WTC11 (cell line): ENCODE results near the gene GATD1. TPM values are rescaled to one million over a fixed set of nuclear protein-coding genes. Genes with fewer than 3 reads are reported as not detected.

Source experiments
- ATAC-seq: fragments of 200-7000 bp; cut with Tn5 transposase; 2 replicates; pipeline ENCODE4 v1.10.0; 2021; ENCODE audit warnings: mild to moderate bottlenecking, moderate library complexity
- CTCF ChIA-PET: fragments of 300-600 bp; sonication (Branson Sonifier 250); formaldehyde crosslinking; loops from one replicate; lab custom pipeline; 2021; ENCODE audit warnings: antibody characterized with exemption; lab: Charles Lee
- POLR2A ChIA-PET: fragments of 350-600 bp; sonication (Branson Sonifier 250); formaldehyde crosslinking; loops from one replicate; lab custom pipeline; 2021; ENCODE audit warnings: antibody characterized with exemption; lab: Charles Lee
- DNase-seq: peaks from one replicate; pipeline ENCODE4 v3.0.0; 2021; ENCODE audit warnings: low spot score
- H3K27ac Mint-ChIP-seq: 2 replicates; pipeline ENCODE4 v1.8.0; 2021; ENCODE audit warnings: mixed read lengths
- H3K27me3 Mint-ChIP-seq: 2 replicates; pipeline ENCODE4 v1.8.0; 2021; ENCODE audit warnings: low read depth, mild to moderate bottlenecking, moderate library complexity, mixed read lengths
- H3K36me3 Mint-ChIP-seq: 2 replicates; pipeline ENCODE4 v1.8.0; 2021; ENCODE audit warnings: mixed read lengths
- H3K4me1 Mint-ChIP-seq: 2 replicates; pipeline ENCODE4 v1.8.0; 2022; ENCODE audit warnings: mixed read lengths
- H3K4me3 Mint-ChIP-seq: 2 replicates; pipeline ENCODE4 v1.8.0; 2021; ENCODE audit warnings: mild to moderate bottlenecking, moderate library complexity, mixed read lengths
- H3K9me3 Mint-ChIP-seq: 2 replicates; pipeline ENCODE4 v1.8.0; 2021; ENCODE audit warnings: mixed read lengths
- CREM ChIP-seq: sonication (generic); formaldehyde crosslinking; IDR thresholded peaks from 2 replicates; pipeline ENCODE4 v1.8.1; 2022; ENCODE audit warnings: mild to moderate bottlenecking, missing genetic modification reagents, moderate library complexity
- ESRRA ChIP-seq: sonication (generic); formaldehyde crosslinking; IDR thresholded peaks from 2 replicates; pipeline ENCODE4 v1.8.1; 2022; ENCODE audit warnings: mild to moderate bottlenecking, missing genetic modification reagents, borderline replicate concordance
- FOXJ3 ChIP-seq: sonication (generic); formaldehyde crosslinking; IDR thresholded peaks from 2 replicates; pipeline ENCODE4 v1.9.0; 2021; ENCODE audit warnings: missing genetic modification reagents, mild to moderate bottlenecking, borderline replicate concordance
- GRHL2 ChIP-seq: fragments of 250-450 bp; sonication (Bioruptor Pico); IDR thresholded peaks from 2 replicates; pipeline ENCODE4 v1.8.0; 2022; ENCODE audit warnings: mild to moderate bottlenecking, moderate library complexity; ENCODE audit not compliant: insufficient replicate concordance, severe bottlenecking
- MXD4 ChIP-seq: fragments of 250-450 bp; sonication (Bioruptor Pico); IDR thresholded peaks from 2 replicates; pipeline ENCODE4 v1.8.0; 2021; ENCODE audit warnings: mild to moderate bottlenecking, moderate library complexity, borderline replicate concordance
- NR2C2 ChIP-seq: sonication (generic); formaldehyde crosslinking; IDR thresholded peaks from 2 replicates; pipeline ENCODE4 v1.8.0; 2022; ENCODE audit warnings: mild to moderate bottlenecking, missing genetic modification reagents
- PREB ChIP-seq: sonication (generic); formaldehyde crosslinking; IDR thresholded peaks from 2 replicates; pipeline ENCODE4 v1.8.1; 2022; ENCODE audit warnings: mild to moderate bottlenecking, missing genetic modification reagents, moderate library complexity, borderline replicate concordance
- SMAD4 ChIP-seq: sonication (generic); formaldehyde crosslinking; IDR thresholded peaks from 2 replicates; pipeline ENCODE4 v1.8.0; 2022; ENCODE audit warnings: mild to moderate bottlenecking, missing genetic modification reagents
- USF1 ChIP-seq: sonication (generic); formaldehyde crosslinking; IDR thresholded peaks from 2 replicates; pipeline ENCODE4 v1.8.0; 2022; ENCODE audit warnings: mild to moderate bottlenecking, missing genetic modification reagents
- ZBTB21 ChIP-seq: sonication (generic); formaldehyde crosslinking; IDR thresholded peaks from 2 replicates; pipeline ENCODE4 v1.8.1; 2023; ENCODE audit warnings: mild to moderate bottlenecking, missing genetic modification reagents, borderline replicate concordance
- ZNF219 ChIP-seq: sonication (generic); formaldehyde crosslinking; IDR thresholded peaks from 2 replicates; pipeline ENCODE4 v1.8.0; 2023; ENCODE audit warnings: missing genetic modification reagents, mild to moderate bottlenecking, borderline replicate concordance
- ZNF416 ChIP-seq: fragments of 250-450 bp; sonication (Bioruptor Pico); IDR thresholded peaks from 2 replicates; pipeline ENCODE4 v1.9.0; 2021; ENCODE audit warnings: mild to moderate bottlenecking, inconsistent platforms
- ZSCAN18 ChIP-seq: fragments of 250-450 bp; sonication (Bioruptor Pico); IDR thresholded peaks from 2 replicates; pipeline ENCODE4 v2.1.2; 2022; ENCODE audit warnings: mild to moderate bottlenecking, moderate library complexity
- total RNA-seq: library from RNA; stranded (reverse); gene quantifications from 3 replicates; pipeline ENCODE4 v1.2.3, GENCODE V29; 2021
- TF ChIP-seq, protein P1 (sequence below): fragments of 250-450 bp; sonication (Bioruptor Pico); IDR thresholded peaks from 2 replicates; pipeline ENCODE4 v1.9.0; 2021; ENCODE audit warnings: moderate library complexity, mild to moderate bottlenecking, inconsistent platforms, borderline replicate concordance
- TF ChIP-seq, protein P2 (sequence below): sonication (generic); formaldehyde crosslinking; IDR thresholded peaks from 2 replicates; pipeline ENCODE4 v1.8.0; 2023; ENCODE audit warnings: missing genetic modification reagents, mild to moderate bottlenecking, borderline replicate concordance
- TF ChIP-seq, protein P3 (sequence below): fragments of 250-450 bp; sonication (Bioruptor Pico); IDR thresholded peaks from 2 replicates; pipeline ENCODE4 v1.9.0; 2021; ENCODE audit warnings: mild to moderate bottlenecking, borderline replicate concordance
- TF ChIP-seq, protein P4 (sequence below): fragments of 250-450 bp; sonication (Bioruptor Pico); IDR thresholded peaks from 2 replicates; pipeline ENCODE4 v1.8.0; 2021; ENCODE audit warnings: mild to moderate bottlenecking

Gene GATD1
- total RNA-seq, 1 experiment from 2014 or later: 87.6 TPM

GRCh38 chr11:769887-770641, 7.2 kb downstream of the GATD1 start:
- H3K4me1 Mint-ChIP-seq: no peaks in the 10 kb centered on the region
- ATAC-seq: no peak
- CTCF ChIA-PET: no interaction called here
- DNase-seq: no peak
- peaks cover 19% of the 10 kb centered on the region for H3K36me3 Mint-ChIP-seq
- TF ChIP-seq, protein P1, sequence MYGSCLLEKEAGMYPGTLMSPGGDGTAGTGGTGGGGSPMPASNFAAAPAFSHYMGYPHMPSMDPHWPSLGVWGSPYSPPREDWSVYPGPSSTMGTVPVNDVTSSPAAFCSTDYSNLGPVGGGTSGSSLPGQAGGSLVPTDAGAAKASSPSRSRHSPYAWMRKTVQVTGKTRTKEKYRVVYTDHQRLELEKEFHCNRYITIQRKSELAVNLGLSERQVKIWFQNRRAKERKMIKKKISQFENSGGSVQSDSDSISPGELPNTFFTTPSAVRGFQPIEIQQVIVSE (CRISPR knock-in tag): no peak
- TF ChIP-seq SMAD4 (CRISPR knock-in tag) (no peak), PREB (CRISPR knock-in tag) (no peak), GRHL2 (CRISPR knock-in tag) (no peak), ZSCAN18 (CRISPR knock-in tag) (no peak), ESRRA (CRISPR knock-in tag) (no peak)
- TF ChIP-seq, protein P2, sequence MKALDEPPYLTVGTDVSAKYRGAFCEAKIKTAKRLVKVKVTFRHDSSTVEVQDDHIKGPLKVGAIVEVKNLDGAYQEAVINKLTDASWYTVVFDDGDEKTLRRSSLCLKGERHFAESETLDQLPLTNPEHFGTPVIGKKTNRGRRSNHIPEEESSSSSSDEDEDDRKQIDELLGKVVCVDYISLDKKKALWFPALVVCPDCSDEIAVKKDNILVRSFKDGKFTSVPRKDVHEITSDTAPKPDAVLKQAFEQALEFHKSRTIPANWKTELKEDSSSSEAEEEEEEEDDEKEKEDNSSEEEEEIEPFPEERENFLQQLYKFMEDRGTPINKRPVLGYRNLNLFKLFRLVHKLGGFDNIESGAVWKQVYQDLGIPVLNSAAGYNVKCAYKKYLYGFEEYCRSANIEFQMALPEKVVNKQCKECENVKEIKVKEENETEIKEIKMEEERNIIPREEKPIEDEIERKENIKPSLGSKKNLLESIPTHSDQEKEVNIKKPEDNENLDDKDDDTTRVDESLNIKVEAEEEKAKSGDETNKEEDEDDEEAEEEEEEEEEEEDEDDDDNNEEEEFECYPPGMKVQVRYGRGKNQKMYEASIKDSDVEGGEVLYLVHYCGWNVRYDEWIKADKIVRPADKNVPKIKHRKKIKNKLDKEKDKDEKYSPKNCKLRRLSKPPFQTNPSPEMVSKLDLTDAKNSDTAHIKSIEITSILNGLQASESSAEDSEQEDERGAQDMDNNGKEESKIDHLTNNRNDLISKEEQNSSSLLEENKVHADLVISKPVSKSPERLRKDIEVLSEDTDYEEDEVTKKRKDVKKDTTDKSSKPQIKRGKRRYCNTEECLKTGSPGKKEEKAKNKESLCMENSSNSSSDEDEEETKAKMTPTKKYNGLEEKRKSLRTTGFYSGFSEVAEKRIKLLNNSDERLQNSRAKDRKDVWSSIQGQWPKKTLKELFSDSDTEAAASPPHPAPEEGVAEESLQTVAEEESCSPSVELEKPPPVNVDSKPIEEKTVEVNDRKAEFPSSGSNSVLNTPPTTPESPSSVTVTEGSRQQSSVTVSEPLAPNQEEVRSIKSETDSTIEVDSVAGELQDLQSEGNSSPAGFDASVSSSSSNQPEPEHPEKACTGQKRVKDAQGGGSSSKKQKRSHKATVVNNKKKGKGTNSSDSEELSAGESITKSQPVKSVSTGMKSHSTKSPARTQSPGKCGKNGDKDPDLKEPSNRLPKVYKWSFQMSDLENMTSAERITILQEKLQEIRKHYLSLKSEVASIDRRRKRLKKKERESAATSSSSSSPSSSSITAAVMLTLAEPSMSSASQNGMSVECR (CRISPR knock-in tag): no peak
- TF ChIP-seq, all 79 proteins: peak for 0
- H3K27ac Mint-ChIP-seq: no peak overlapping the region
- no peaks in the 10 kb centered on the region for H3K9me3 Mint-ChIP-seq
- POLR2A ChIA-PET: no interaction called here
- no peaks in the 10 kb centered on the region for H3K27me3 Mint-ChIP-seq
- H3K4me3 Mint-ChIP-seq: no peak overlapping the region

DNA sequence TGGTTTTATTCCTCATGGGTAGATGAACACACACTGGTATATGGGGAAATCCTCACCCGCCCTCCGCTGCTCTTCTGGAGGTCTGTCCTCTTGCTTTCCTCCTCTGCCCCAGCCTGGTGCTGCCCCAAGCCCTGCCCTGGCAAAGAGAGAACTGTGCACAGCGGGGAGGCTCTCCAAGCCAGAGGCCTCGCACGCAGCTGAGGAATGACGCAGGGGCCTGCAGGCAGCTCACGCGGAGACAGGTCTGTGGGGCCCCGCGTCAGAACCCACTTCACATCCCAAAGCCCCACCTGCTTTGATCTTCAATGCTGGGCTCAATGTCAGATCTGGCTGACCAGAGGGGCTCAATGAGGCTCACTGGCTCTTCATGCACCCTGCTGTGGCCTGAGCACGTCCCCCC, 10.0 kb downstream of the GATD1 start:
- POLR2A ChIA-PET: no interaction called here
- ATAC-seq: no peak
- H3K9me3 Mint-ChIP-seq: no peaks in the 10 kb centered on the region
- CTCF ChIA-PET: interaction anchor here (7.1 kb wide), 1 partner anchor 41 kb away, joined by 94 read pairs; no protein-coding TSS in a partner anchor
- H3K27ac Mint-ChIP-seq: no peak overlapping the region
- H3K4me1 Mint-ChIP-seq: peaks cover 11% of the 10 kb centered on the region
- no peak overlapping the region for H3K4me3 Mint-ChIP-seq
- DNase-seq: no peak
- peaks cover 32% of the 10 kb centered on the region for H3K36me3 Mint-ChIP-seq
- no peaks in the 10 kb centered on the region for H3K27me3 Mint-ChIP-seq
- TF ChIP-seq CREM (no peak), ZNF219 (CRISPR knock-in tag) (no peak), USF1 (CRISPR knock-in tag) (no peak), ZBTB21 (CRISPR knock-in tag) (no peak), ESRRA (CRISPR knock-in tag) (no peak), ZNF416 (CRISPR knock-in tag) (no peak), FOXJ3 (CRISPR knock-in tag) (no peak), MXD4 (no peak), NR2C2 (no peak)
- TF ChIP-seq, protein P3, sequence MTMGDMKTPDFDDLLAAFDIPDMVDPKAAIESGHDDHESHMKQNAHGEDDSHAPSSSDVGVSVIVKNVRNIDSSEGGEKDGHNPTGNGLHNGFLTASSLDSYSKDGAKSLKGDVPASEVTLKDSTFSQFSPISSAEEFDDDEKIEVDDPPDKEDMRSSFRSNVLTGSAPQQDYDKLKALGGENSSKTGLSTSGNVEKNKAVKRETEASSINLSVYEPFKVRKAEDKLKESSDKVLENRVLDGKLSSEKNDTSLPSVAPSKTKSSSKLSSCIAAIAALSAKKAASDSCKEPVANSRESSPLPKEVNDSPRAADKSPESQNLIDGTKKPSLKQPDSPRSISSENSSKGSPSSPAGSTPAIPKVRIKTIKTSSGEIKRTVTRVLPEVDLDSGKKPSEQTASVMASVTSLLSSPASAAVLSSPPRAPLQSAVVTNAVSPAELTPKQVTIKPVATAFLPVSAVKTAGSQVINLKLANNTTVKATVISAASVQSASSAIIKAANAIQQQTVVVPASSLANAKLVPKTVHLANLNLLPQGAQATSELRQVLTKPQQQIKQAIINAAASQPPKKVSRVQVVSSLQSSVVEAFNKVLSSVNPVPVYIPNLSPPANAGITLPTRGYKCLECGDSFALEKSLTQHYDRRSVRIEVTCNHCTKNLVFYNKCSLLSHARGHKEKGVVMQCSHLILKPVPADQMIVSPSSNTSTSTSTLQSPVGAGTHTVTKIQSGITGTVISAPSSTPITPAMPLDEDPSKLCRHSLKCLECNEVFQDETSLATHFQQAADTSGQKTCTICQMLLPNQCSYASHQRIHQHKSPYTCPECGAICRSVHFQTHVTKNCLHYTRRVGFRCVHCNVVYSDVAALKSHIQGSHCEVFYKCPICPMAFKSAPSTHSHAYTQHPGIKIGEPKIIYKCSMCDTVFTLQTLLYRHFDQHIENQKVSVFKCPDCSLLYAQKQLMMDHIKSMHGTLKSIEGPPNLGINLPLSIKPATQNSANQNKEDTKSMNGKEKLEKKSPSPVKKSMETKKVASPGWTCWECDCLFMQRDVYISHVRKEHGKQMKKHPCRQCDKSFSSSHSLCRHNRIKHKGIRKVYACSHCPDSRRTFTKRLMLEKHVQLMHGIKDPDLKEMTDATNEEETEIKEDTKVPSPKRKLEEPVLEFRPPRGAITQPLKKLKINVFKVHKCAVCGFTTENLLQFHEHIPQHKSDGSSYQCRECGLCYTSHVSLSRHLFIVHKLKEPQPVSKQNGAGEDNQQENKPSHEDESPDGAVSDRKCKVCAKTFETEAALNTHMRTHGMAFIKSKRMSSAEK (CRISPR knock-in tag): no peak
- TF ChIP-seq, protein P4, sequence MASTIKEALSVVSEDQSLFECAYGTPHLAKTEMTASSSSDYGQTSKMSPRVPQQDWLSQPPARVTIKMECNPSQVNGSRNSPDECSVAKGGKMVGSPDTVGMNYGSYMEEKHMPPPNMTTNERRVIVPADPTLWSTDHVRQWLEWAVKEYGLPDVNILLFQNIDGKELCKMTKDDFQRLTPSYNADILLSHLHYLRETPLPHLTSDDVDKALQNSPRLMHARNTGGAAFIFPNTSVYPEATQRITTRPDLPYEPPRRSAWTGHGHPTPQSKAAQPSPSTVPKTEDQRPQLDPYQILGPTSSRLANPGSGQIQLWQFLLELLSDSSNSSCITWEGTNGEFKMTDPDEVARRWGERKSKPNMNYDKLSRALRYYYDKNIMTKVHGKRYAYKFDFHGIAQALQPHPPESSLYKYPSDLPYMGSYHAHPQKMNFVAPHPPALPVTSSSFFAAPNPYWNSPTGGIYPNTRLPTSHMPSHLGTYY (CRISPR knock-in tag): no peak
